ENCODE measurements around the gene LASP1. TPM values are rescaled to one million over a fixed set of nuclear protein-coding genes. Genes with fewer than 3 reads are reported as not detected.

The LASP1 gene
- total and polyA plus RNA-seq, 2 experiments from 2014 or later = 48.7 to 173 TPM

DNA sequence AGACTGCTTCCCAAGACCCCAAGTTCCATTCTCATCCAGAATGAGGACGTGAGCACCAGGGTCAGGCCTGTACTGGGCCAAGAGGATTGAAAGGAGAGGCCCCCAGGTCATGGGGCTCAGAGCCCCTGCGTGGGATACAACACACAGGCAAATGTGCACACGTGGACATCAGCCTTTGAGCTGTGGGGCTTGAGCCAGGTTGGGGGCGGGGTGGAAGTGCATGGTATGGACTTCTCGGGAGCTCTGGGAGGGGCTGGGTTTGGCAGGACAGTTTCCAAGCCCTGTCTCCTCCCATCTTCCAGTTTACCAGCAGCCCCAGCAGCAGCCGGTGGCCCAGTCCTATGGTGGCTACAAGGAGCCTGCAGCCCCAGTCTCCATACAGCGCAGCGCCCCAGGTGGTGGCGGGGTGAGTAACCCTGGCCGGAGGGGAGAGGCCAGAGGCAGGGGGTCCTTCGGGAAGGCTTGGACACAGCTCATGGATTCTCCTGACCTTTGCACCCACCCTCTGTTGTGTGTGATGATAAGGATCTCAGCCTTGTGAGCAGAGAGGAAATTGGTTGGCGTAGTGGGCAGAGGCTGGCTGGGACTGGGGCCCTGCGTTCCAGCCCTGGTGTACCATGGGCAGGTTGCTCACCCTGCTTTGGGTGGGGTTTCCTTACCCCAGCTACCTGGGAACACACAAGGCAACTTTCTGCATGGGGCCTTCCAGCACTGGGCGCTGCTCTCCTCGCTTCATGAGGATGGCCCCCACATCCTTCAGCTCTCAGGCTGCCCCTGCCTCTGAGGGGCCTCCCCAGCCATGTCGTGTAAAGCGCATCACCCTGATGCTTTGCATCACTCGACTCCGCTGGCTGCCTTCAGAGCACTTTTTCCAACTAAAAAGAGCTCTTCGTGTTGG is 45.1 kb downstream of the LASP1 start:
- no peak overlapping the region for H3K27ac ChIP-seq (ENCODE audit: low read depth)
- H4K20me1 ChIP-seq (replicated peaks; ENCODE audit: insufficient read depth) = peaks cover 5% of the 10 kb centered on the region
- H3K36me3 ChIP-seq (ENCODE audit: insufficient read depth) = no peaks in the 10 kb centered on the region; the same call in 1 of the 2 replicates
- Mint-ChIP-seq H3K27me3 (ENCODE audit: insufficient read depth, low read depth, poor library complexity) (peaks cover 6% of the 10 kb centered on the region), H3K4me1 (peaks cover 4% of the 10 kb centered on the region; the same call in 1 of the 3 replicates), H3K4me3 (no peak overlapping the region), H3K36me3 (ENCODE audit: low read depth) (peaks cover 43% of the 10 kb centered on the region), H3K27ac (no peak overlapping the region), H3K9me3 (no peaks in the 10 kb centered on the region)
- H3K4me3 ChIP-seq = no peak overlapping the region
- no peak overlapping the region for H3K4me2 ChIP-seq
- H3K4me1 ChIP-seq (ENCODE audit: insufficient read depth) = no peaks in the 10 kb centered on the region
- TF ChIP-seq ETS1 (IDR thresholded peaks at IDR 0.05) = no peak
- TF ChIP-seq CTCF (conservative IDR thresholded peaks at IDR 0.05; ENCODE audit: low read depth in 2 of 2) = peak; percentile 43 to 65
- peak; percentile 55 for DNase-seq (ENCODE audit: low spot score)
- peaks cover 10% of the 10 kb centered on the region; the same call in 1 of the 2 replicates for H3K79me2 ChIP-seq (replicated peaks; ENCODE audit: insufficient read depth)
- no peaks in the 10 kb centered on the region for H3K27me3 ChIP-seq (ENCODE audit: insufficient read depth)
- 0 out of 2 replicates have a peak, but pooled peaks cover 15% of the 10 kb centered on the region for H3F3A ChIP-seq (replicated peaks; ENCODE audit: low read depth)
- ATAC-seq = peak; percentile 77
- no peaks in the 10 kb centered on the region for H3K9me2 ChIP-seq (ENCODE audit: insufficient read depth)
- no peak overlapping the region for H2AFZ ChIP-seq

DNA sequence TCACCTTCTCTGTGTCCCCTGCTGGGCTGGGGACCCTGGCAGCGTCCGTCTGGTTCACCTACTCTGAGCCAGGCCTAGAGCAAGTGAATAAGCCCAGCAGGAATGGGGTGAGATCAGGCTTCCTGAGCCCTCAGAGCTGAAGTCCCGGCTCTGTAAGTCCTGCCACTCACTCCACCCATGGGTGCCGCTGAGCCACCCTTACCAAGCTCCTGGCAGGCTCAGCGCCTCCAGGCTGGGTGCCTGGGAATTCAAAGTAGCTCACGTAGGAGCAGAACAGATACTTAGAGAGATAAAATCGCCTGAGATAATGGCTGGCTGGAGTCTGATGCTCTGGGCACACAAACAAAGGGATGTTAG is 45.8 kb downstream of the LASP1 start:
- Mint-ChIP-seq H3K27ac (no peak overlapping the region), H3K27me3 (ENCODE audit: insufficient read depth, low read depth, poor library complexity) (peaks cover 6% of the 10 kb centered on the region), H3K9me3 (no peaks in the 10 kb centered on the region), H3K4me3 (no peak overlapping the region), H3K4me1 (peaks cover 4% of the 10 kb centered on the region; the same call in 1 of the 3 replicates), H3K36me3 (ENCODE audit: low read depth) (peaks cover 46% of the 10 kb centered on the region)
- no peaks in the 10 kb centered on the region for H3K9me2 ChIP-seq (ENCODE audit: insufficient read depth)
- H3K27ac ChIP-seq (ENCODE audit: low read depth) = no peak overlapping the region
- DNase-seq (ENCODE audit: low spot score) (no peak), ATAC-seq (no peak)
- H3K79me2 ChIP-seq (replicated peaks; ENCODE audit: insufficient read depth) = 0 out of 2 replicates have a peak, but pooled peaks cover 4% of the 10 kb centered on the region
- H3K4me3 ChIP-seq = no peak overlapping the region
- no peak overlapping the region for H2AFZ ChIP-seq
- H3K4me1 ChIP-seq (ENCODE audit: insufficient read depth) = no peaks in the 10 kb centered on the region
- no peak overlapping the region for H3K4me2 ChIP-seq
- peaks cover 4% of the 10 kb centered on the region for H4K20me1 ChIP-seq (replicated peaks; ENCODE audit: insufficient read depth)
- H3K27me3 ChIP-seq (ENCODE audit: insufficient read depth) = no peaks in the 10 kb centered on the region
- H3K36me3 ChIP-seq (ENCODE audit: insufficient read depth) = no peaks in the 10 kb centered on the region; the same call in 1 of the 2 replicates
- 0 out of 2 replicates have a peak, but pooled peaks cover 15% of the 10 kb centered on the region for H3F3A ChIP-seq (replicated peaks; ENCODE audit: low read depth)
- no peak for TF ChIP-seq NANOG (IDR thresholded peaks at IDR 0.05; ENCODE audit: borderline replicate concordance)
- no peak for TF ChIP-seq EZH2phosphoT487 (IDR thresholded peaks at IDR 0.05; ENCODE audit: unreplicated experiment)
- no peak for TF ChIP-seq STAT1 (IDR thresholded peaks at IDR 0.05; ENCODE audit: unreplicated experiment)
- TF ChIP-seq ZNF114 (CRISPR knock-in tag; IDR thresholded peaks at IDR 0.05) = no peak
- TF ChIP-seq CREB1 (CRISPR knock-in tag; IDR thresholded peaks at IDR 0.05; ENCODE audit: low read depth) = no peak
- no peak for TF ChIP-seq JUNB (IDR thresholded peaks at IDR 0.05; ENCODE audit: unreplicated experiment)
- TF ChIP-seq REST (IDR thresholded peaks at IDR 0.05; ENCODE audit: unreplicated experiment) = no peak
- no peak for TF ChIP-seq ETS1 (IDR thresholded peaks at IDR 0.05)

Measured in GM23338 (cell line).